GM21447 (cell line): ENCODE measurements around the gene OR6B1.

ENCODE experiments used
- ATAC-seq: cut with Tn5 transposase; IDR thresholded peaks from one replicate; pipeline ENCODE4 v1.9.1; 2021; ENCODE audit not compliant: unreplicated experiment

Gene OR6B1

DNA sequence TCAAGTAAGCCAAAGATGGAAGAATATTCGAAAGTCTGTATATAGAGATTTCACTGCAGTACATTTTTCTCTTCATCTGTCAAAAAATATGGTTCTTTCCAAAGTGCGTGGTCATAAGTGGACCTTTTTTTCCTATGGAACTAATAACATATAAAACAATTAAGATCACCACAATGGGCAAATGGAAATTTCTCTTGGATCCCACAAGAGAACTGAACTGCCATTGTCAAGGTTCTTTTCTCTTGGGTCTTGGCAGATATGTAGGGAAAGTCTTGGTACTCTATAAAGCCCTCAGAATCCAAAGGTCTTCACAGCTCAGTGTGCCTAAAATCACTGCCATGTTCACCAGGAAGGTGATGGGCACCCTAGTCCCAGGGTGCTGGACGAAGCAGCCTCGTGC lies at the start of gene OR6B1:
TSS of gene OR6B1 (plus strand) at position 301 of the 400 bp plus-strand sequence. CDS start 3,677 bp downstream, outside the sequence.
- ATAC-seq, result no peak

DNA sequence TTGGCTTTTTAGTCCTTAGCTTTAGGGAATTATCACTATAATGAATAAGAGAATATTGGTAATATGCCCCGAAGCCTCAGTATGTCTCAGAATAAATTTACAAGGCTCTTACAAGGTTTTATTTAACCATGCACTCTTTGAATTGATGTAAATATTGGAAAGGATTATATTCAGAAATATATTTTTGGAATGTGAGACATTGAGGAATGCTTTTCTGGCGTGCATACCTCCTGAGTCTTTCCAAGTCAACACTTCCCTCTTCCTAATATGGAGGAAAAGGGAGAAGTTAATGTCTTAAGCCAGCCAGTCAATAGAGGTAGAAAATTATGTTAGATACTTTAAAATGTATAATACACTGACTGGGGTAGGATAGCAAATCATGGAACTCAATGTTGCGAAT lies 46.7 kb upstream of the OR6B1 start:
- no peak for ATAC-seq

DNA sequence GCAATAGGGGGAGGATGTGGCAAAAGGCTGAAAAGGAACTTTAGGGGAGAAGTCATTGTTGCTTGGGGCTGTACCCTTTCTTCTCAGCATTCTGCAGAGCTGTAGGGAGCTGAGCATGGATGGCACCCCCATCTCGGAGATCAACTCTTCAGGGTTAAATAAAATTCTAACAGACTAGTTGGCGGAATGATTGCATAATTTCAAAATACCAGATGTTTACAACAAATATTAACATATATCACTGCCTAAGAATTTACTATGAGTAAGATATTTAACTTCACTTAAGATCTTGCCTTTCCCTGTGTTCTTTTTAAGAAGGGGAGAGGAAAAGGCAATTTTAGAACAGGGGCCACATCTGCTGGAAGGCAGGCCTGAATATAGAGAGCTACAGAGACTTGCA lies 46.0 kb upstream of the OR6B1 start:
- no peak for ATAC-seq

DNA sequence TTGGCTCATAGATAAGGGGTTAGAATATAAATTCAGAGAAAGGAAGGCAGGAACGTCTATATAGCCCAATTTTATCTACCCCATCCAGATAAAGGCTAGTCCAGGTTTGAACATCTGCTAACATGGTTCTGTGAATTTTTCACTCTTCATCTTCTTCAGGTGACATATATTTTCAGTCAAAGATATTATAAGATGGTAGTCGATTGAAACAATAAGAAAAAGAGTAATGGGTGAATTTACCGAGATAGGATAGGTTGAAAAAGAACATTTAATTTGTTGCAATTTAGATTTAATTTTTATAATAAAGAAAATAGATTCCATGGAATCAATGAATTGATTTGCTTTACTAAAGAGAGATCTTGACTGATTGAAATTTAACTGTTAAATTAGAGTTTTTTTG lies 45.6 kb upstream of the OR6B1 start, which contains the start of gene OR2F1:
TSS of gene OR2F1 (plus strand) at position 301 of the 400 bp plus-strand sequence. CDS start 5,127 bp downstream, outside the sequence.
- ATAC-seq, result no peak

DNA sequence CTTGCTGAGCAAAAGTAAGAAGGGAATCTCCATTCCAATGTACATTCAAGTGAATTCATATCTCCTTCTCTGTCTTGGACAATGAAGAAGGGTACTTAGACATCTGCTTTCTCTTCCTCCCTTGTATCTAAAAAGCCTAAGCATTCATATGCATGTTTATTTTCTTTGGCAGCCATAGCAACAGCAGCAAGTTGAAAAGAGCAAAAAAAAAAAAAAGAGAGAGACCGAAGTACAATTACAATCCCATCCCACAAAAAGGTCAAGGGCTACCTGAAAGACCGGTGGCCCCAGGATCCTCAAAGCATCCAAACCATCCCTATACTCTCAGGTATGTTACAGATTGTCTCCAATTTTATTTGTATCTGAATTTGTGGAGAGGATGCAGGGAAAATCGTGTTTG lies 41.3 kb upstream of the OR6B1 start:
- no peak for ATAC-seq

DNA sequence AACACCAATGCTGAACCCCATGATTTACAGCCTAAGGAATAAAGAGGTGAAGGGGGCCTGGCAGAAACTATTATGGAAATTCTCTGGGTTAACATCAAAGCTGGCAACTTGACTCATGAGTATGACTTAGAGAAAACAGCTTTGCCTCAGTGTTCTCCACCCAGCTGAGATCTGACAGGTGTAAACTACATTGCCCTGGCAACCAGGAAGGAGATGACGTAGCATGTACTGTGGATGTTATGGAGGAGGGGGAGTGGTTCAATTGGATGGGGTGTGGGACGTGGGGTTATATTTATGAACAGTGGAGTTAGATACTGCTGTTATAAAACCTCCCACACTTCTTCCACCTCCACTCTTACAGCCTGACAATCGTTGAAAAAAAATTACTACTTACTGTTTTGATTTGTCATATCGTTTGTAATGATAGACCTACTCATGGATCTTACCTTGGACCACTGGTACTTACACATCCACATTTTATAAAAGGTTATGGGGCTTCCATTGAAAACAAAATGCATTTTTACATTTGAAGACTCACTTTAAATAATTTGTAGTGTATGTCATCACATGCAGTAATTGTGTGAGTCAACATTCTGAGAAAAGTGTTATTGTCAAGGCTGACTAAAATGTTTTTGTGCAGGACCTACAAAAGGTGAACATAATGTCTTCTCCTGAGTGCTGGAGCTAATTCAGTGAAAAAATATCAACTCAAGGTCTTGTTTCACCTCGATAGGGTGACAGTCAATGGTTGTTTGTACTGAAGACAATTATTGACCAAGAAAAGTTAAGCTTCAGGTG lies 39.1 kb upstream of the OR6B1 start:
- no peak for ATAC-seq

DNA sequence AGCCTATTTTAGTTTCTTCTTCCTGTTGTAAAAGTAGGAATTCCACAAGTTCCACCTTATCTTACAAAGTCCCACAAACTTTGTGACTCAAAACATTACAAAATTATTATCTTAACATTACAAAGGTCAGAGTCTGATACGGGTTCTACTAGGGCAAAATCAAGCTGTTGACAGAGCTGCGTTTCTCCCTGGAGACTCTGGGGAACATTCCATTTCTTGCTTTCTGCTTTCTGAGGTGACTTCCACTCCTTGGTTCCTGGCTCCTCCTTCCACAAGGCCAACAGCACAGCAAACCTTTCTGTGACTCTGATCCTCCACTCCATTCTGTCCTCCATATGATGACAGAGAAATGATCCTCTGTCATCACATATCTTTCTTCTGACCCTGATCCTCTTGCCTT lies 34.8 kb upstream of the OR6B1 start:
- ATAC-seq, result no peak

DNA sequence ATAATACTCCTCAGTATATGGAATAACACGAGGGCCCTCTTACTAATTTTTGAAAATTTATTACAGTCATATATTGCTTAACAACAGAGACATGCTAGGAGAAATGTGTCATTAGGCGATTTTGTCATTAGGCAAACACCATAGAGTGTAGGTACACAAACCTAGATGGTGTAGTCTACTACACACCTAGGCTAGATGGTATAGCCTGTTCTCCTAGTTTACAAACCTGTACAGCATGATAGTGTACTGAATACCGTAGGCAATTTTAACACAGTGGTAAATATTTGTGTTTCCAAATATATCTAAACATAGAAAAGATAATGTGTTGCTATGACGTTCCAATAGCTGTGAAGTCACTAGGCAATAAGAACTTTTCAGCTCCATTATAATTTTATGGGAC lies 32.7 kb upstream of the OR6B1 start:
- no peak for ATAC-seq

DNA sequence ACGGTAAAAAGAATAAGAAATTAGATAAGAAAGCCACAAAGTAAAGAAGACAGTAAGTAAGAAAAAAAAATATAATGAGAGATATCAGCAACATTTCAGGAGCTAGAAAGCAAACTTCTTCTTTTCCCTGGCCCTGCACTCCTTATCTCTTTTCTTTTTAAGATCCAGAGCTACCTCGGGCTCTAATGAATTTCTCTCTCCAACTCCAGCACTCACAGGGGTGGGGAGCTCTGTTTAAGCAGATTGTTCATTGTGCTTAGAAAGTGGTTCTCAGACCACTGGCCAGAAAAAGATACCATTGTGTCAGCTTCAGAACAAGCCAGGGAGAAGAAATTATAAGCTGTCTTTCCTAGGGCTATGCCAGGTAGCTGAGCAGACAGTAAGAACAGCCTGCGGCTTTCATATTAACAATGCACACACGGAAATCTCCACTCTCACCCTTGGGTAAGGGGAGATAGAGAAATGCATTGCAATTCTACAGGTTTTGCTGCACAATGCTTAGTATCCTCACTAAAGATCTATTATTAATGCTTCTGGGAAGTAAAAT lies 26.2 kb upstream of the OR6B1 start:
- no peak for ATAC-seq

DNA sequence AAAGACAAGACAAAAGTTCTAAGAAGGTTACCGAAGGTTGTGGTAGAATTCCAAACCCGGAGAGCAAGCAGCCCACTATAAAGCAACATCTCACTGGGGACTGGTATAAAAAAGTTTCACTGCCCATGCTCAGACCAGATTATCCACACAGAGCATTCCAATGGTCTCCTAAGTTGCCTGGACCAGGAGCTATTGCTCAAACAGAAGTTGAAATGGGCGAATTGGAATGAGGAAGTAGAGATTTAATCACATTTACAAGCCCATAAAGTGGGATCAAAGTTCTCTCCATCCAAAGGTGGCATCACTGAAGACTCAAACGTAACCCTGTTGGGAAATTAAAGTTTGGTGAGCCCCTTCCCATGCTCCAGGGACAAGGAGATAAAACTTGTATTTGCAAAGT lies 25.7 kb upstream of the OR6B1 start:
- ATAC-seq, result no peak

DNA sequence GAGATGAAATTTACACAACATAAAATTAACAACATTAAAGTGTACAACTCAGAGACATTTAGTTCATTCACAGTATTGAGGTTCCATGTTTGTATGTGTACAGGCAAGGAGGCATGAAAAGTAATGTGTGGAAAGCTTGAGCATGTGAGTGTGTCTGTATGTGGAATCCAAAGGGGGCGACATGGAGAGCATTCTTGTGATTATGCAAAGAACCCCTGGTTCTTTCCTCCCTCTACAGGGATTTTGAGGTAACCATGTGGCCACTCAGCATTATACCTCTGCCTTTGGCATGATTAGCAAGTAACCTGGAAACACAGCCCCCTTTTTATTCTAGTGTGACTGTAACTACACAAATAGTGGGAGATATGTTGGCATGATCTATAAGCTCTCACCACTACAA lies 24.5 kb upstream of the OR6B1 start:
- ATAC-seq, result no peak

DNA sequence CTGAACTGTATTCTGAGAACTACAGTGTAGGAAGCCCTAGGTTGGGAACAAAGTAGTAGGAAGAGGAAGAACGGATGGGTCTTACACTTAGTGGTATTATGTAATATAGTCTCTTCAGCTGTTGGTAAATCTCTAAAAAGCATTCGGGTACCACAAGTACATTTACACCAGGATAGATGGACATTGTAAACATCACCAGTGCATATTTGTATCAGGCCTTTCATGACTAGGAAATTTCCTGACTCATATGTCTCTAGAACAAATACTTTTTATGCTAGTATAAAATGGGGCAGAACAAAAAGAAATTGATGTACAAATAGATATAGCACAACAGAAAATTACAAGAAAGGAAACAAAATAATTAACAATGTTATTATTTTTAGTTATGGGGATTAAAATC lies 21.5 kb upstream of the OR6B1 start:
- ATAC-seq, result no peak

DNA sequence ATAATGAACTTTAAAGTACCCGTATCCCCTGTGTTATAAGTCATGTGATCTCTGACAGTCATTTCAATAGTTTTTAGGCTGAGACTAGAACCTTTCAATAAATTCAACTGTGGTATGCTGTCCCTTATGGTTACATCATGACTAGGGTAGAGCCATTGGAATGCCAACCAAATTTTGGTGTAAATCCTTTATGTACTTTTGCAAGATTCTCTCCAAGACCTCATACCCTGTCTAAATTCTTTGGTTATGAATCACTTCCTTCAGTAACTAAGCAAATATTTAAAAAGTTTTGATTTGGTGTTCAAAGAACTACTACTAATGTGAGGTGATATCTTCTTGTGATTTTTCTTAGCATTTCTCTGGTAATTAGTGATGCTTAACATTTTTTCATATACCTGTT lies 20.8 kb upstream of the OR6B1 start:
- no peak for ATAC-seq

DNA sequence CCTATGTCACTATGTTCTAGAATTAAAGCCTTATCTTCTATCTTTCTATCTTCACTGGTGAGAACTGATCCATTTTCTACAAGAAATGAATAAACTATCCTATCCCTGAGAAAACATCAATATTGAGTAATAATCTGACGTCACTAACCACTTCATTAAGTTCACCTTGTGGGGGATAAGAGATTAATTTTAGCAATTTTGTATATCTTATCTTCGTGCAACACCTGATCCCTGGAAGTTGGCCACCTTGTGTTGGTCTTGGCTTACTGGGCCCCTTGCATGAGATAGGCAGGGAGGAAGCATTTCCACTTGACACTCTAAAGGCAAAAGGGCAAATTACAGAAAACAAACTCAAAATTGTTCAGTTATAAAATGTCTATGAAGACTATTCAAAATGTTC lies 20.1 kb upstream of the OR6B1 start:
- no peak for ATAC-seq

DNA sequence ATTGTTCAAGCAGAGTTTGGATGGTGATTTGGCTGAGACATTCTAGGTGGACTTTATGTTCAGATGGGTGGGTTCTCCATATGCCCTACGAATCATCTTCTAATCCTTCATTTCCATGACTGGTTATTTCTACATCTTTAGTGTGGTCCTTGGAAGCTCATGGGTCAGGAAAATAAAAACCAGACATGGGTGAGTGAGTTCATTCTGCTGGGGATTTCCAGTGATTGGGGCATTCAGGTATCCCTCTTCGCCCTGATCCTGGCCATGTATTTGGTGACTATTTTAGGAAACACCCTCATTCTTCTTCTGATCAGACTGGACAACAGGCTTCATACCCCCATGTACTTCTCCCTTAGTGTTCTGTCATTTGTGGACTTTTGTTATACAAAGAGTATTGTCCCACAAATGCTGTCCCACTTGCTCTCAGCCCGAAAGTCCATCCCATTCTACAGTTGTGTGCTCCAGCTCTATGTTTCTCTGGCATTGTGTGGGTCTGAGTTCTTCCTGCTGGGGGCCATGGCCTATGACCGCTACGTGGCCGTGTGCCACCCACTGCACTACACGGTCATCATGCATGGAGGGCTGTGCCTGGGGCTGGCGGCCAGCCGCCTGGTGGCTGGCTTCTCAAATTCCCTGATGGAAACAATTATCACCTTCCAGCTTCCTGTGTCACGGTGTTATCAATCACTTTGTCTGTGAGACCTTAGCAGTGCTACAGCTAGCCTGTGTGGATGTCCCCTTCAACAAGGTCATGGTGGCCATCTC lies 19.2 kb upstream of the OR6B1 start:
- no peak for ATAC-seq

DNA sequence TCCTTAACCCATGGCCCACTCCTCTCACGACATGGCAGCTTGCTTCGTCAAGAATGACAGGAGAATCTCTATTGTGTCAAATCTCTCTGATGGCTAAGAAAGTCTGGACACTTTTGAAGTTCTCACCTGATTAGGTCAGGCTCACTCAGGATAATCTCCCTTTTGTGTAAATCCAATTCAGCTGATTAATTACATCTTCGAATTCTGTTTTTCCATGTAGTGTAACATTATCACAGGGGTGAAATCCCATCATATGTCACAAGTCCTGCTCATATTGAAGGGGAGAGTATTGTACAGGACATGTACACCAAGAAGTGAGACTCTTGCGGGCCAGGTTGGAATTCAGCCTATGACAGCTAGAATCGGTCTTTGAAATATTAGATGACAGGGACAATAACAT lies 16.2 kb upstream of the OR6B1 start:
- ATAC-seq, result no peak

DNA sequence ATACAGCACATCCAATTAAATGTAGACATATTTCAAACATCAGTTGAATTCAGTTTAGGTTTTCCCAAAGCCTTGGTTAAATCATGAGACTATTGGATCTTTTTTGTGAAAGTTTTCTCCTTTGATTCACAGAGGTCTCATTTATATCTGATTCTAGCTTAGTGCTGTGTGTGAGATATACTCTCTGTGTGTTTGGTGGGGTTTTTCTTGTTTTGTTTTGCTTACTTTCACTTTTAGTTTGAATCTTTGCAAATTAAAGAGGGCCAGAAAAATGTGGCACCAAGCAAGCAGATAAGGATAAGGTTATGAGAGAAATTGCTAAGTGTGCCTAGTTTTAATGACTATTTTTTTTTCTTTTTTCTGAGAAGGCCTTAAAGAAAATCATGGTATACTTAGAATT lies 12.6 kb upstream of the OR6B1 start:
- no peak for ATAC-seq

DNA sequence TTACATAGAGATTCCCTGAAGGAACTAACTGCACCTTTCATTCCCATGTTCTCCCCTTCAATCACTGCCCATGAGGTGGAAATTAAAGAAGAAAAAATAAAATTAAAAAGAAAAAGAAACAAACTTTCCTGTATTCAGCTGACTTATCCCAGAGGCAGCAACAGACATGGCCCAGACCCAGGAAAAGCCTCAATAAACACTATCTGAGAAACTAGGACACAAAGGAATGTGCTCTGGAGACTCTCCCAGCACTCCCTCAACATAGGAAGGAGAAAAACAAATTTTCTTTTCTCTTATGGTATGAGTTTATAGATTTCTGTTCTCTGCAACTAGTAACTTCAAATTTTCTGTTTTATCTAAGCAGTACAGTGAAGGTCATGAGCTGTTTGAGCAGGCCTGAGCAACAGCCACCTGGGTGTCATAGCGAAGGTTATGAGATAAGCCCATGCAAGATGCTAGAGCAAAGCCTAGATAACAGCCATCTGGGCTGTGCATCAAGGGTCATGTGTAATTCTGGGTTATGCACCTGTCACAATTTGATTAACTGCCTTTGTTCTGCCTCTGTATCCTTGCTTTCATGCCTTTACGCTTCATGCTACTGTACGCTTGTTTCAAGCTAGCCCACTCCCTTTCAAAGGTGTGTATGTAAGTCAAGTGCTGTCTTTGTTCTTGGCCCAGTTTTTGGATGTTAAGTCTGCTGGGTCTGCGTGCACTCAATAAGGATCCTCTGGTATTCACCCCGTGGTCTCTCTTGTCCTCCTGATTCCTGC lies 11.0 kb upstream of the OR6B1 start:
- ATAC-seq, result no peak

DNA sequence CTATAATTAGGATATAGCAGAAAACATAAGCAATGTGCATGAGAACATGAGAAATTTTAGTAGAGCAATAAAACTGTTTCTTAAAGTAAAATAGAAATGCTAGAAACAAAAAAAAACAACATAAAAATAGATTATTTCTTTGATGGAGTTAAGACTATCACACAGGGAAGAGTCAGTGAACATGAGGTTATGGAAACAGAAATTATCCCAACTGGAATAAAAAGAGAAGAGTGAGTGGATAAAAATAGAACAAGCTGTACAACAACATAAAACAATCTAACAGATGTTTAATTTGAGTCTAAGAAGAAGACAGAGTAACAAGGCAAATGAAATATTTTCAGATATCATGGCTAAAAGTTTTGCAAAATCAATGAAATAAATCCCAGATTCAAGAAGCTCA lies 7.5 kb upstream of the OR6B1 start:
- no peak for ATAC-seq

DNA sequence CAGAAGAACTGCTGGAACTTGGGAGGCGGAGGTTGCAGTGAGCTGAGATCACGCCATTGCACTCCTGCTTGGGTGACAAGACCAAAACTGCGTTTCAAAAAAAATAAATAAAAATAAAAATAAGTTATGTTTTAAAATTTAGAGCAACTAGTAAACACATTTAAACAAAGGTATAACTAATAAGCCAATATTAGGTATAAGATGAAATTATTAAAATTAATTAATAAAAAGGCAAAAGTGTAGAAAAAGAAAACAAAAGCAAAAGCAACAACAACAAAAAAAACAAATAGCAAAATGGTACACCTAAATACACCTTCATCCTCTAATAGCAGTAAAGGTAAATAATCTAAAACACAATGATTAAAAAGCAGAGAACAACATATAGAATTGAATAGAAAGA lies 6.2 kb upstream of the OR6B1 start:
- no peak for ATAC-seq

DNA sequence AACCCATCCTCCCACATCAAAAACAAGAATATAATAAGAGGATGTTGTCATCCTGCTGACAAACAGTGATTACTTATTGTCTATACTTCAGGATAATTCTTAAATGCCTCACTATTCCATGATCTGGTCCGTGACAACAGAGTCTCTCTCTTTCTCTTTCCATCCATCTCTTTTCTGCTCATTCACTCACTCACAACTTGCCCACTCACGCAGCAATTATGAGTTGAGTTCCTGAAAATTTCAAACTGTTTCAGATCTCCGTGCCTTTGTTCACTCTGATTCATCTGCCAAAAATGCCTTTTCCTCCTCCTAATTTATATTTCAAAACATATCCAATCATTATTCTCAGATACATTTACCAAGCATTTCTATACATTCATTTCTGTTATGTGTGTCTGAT lies 1.4 kb downstream of the OR6B1 start:
- ATAC-seq, result no peak
